Anterior cingulate cortex (tissue), 58 donors: ENCODE measurements around the gene DTNBP1.
A peak's percentile ranks its signal among the peaks of the same experiment; 100 is the strongest.
"Not testable (repeated sequence)": the region's sequence is repeated elsewhere in the genome, so short reads cannot be mapped to it uniquely, and the experiment has no call there.

Experiments
- DNase-seq, 58 donors: peaks; one replicate each; lab custom pipeline; 2025; lab: John Stamatoyannopoulos, UW

The DTNBP1 gene

GRCh38 chr6:15569035-15569995 is 93.5 kb downstream of the DTNBP1 start:
- DNase-seq: no peak

DNA sequence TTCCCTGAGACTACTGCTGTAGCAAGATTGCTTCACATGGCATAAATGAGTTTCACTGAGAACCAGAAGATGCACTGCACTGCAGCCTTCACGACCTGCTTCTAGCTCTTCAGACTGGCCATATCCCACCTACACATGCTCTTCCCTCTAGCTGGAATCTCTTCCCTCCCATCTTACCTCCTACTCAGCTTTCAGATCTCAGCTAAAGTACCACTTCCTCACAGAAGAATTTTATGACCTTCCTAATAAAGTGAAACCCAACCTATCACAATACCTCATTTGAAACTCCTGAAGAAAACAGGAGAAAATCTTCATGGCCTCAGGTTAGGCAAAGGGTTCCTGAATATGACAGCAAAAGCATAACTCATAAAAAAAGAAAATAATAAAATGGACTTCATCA is 99.9 kb downstream of the DTNBP1 start:
- DNase-seq: no peak

GRCh38 chr6:15561447-15562199 is 101.2 kb downstream of the DTNBP1 start:
- no peak for DNase-seq

DNA sequence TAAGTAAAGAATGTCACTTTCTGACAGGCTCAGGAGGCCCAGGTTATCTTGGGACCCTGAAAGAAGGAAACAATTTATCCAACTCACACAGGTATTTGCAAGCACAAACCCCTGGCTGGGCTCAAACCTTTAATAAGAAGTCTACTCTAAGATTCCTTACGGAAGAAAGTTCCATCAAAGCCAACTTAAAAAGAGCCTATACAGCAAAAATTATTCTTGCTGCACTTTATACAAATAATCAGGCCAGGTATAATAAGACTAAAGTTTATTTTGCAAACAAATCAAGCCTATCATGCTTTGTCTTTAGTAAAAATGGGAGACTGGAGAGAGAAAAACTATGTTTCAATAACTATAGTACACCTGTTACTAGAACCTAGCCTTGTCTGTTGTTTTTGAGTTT is 102.1 kb downstream of the DTNBP1 start:
- DNase-seq: no peak

- DNase-seq: no peak
Observed at GRCh38 chr6:15557174-15557573, 105.7 kb downstream of the DTNBP1 start.

DNA sequence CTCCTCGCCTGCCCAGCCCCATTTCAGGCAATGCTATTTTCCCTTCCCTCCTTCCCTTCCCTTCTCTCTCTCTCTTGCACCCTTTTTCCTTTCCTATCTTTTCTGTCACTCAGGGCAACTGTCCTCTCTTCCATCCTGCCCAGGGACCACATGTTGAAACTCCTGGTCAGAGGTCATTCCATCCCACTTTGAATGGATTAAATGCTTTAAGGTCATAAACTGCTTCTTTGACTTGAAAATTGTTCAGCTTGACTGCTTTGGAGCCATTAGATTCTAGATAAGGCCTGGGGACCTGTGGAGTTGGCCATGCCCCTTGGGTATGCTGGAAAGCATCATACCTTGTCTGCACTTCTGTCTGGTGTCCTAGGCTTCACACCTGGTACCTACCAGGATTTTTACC is 106.1 kb downstream of the DTNBP1 start:
- DNase-seq: no peak

- DNase-seq: no peak
Observed at GRCh38 chr6:15555101-15556038, 107.5 kb downstream of the DTNBP1 start.

- no peak for DNase-seq
Observed at GRCh38 chr6:15554728-15555100, 108.1 kb downstream of the DTNBP1 start.

DNA sequence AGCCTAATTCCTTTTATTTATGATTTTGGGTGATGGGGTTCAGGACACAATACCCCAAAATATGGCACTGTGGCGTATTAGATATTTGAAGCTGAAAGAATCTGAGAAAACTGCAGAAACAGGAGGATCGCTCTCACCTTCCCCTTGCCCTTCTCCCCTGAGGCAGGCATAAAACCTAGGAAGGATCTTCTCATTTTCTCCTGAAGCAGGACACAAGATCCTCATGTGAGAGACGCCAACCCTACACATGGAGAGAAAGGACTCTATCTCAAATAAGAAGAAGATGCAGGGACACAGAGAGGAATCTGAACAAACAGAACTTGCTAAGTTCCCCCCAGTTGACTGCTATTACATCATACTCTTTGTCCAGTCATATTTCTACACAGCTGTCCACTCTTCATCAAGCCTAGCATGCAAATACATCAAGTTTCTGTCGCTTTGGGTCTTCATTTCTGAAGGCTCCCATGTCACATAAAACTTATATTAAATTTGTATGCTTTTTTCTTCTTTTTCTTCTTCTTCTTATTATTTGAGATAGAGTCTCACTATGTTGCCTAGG is 109.0 kb downstream of the DTNBP1 start:
- DNase-seq: no peak

DNA sequence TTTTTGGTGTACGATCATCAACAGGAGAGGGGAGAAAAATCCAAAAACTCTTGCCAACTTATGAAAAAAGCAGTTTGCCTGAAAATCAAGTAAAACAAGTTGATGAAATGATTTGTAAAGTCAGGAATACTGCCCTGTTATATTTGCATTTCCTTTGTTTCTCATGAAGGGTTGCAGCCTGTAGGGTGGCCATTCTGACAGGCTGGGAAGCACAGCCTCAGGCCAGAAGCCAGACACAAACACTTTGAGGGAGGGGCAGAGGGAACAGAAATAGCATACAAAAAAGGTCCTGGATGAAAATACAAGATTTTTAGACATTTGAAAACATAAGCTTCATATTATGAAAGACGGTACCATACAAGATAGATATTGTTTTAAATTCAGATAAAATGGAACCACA is 109.8 kb downstream of the DTNBP1 start:
- no peak for DNase-seq

DNA sequence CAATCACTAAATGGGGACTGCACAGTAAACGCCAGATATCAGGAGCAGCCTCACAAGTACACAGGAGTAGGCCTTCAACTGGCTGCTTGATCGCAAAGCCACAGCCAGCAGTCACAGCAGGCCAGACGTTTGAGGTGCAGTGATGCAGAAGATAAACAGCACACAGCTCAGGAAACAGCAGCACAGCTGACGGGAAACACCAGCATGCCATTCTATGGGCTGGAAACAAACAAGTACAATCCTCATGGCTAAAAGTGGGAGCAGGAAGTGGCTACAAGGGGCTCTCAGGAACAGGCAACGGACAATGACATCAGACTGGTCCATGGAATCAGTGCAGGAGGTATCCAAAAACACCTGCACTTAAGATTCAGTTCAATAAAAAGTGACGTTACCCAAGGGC is 111.0 kb downstream of the DTNBP1 start:
- DNase-seq: peak in 1 of 58 donors; percentile 8

- no peak for DNase-seq
Observed at GRCh38 chr6:15551262-15551661, 111.6 kb downstream of the DTNBP1 start.

GRCh38 chr6:15550546-15551123 is 112.2 kb downstream of the DTNBP1 start:
- DNase-seq: no peak

DNA sequence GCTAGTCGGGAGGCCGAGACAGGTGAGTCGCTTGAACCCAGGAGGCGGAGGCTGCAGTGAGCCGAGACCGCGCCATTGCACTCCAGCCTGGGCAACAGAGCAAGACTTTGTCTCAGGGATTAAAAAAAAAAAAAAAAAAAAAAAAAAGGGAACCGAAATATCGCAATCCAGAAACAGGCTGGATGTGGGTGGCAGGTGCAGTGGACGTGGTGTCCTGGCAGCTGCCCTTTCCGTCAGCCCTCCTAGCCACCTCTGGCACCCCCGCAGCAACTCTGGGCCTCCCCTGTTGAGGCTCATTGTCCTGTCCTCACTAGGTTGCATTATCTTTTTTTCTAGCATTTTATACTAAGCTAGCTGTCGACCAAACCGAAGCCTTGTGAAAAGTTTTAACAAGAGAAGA is 113.5 kb downstream of the DTNBP1 start:
- DNase-seq: no peak

- DNase-seq: no peak
Observed at GRCh38 chr6:15547400-15547799, 115.4 kb downstream of the DTNBP1 start.

GRCh38 chr6:15546591-15546990 is 116.2 kb downstream of the DTNBP1 start:
- DNase-seq: no peak

DNA sequence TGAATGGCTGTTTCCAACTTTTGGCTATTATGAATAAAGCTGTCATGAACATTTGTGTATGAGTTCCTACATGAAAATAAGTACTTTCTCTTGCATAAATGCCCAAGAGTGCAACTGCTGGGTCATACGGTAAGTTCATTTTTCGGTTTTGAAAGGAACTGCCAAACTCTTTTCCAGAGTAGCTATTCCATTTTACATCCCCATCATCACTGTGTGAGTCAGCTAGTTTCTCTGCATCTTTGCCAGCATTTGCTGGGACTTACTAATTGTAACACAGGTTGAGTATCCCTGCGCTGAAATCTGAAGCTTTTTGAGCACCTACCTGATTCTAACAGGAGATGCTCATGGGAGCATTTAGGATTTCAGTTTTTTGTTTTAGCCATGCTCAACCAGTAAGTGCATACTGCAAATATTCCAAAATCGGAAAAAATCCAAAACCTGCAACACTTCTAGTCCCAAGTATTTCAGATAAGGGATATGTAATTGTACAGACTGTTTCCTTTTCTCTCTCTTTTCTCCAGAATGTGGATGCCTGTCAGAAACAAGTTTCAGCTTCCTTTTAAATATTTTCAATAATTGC is 118.4 kb downstream of the DTNBP1 start:
- DNase-seq: no peak

DNA sequence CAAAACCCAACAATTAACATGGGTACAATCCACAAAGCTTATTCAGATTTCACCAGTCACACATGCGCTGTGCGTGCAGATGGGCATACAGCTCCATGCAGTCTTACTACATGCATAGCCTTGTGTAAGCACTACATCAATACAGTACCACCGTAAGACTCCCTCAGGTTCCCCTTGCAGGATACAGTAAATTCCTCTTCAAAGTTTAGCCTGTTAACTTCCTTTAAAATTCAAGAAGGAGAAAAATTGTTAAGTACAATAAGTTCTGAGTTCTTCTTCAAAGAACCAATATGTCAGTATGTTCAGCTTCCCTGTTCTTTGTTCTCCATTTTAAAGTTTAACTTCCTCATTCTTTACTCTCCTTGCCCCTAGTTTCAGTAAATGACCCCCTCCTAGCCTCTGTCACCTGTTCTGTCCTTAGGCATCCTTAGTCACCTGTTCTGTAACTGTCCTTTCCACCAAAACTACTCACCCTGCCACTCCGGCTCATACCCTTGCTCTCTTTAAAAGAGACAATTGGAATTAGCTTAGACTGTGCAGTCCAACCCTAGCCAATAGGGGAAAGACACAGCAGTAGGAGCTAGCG is 119.4 kb downstream of the DTNBP1 start:
- not testable (repeated sequence) for DNase-seq

- no peak for DNase-seq
Observed at GRCh38 chr6:15539722-15540270, 123.0 kb downstream of the DTNBP1 start.
